Esophagus squamous epithelium (tissue), 5 donors: Measurements from ENCODE around the gene MTLN. TPM values are rescaled to one million over a fixed set of nuclear protein-coding genes. Genes with fewer than 3 reads are reported as not detected.

Experiments
- DNase-seq: peaks from one replicate; lab custom pipeline; 2025; lab: John Stamatoyannopoulos, UW
- H3K27ac ChIP-seq, 4 donors: fragments of 200-600 bp; sonication (generic); one replicate each; pipeline ENCODE4 v1.5.1; 2016 to 2019; ENCODE audit warnings: mild to moderate bottlenecking in 1 of 4
- H3K27me3 ChIP-seq, 4 donors: fragments of 200-600 bp; sonication (generic); 1 replicate in 3 of 4; 2 replicates in 1 of 4; pipeline versions ENCODE4 v1.5.1 to v1.6.0; 2017 to 2021; ENCODE audit warnings: antibody characterized with exemption in 1 of 4
- H3K36me3 ChIP-seq, 3 donors: fragments of 200-600 bp; sonication (generic); one replicate each; pipeline ENCODE4 v1.5.1; 2016 to 2019
- H3K4me1 ChIP-seq, 3 donors: fragments of 200-600 bp; sonication (generic); one replicate each; pipeline ENCODE4 v1.5.1; 2017 to 2019
- H3K4me3 ChIP-seq, 4 donors: fragments of 200-600 bp; sonication (generic); 1 replicate in 3 of 4; 2 replicates in 1 of 4; pipeline ENCODE4 v1.5.1; 2016 to 2019; ENCODE audit warnings: mild to moderate bottlenecking in 2 of 4, moderate library complexity in 1 of 4
- H3K9me3 ChIP-seq, 3 donors: fragments of 200-600 bp; sonication (generic); one replicate each; pipeline ENCODE4 v1.5.1; 2016 to 2019
- POLR2A ChIP-seq, 4 donors: fragments of 450-650 bp; IDR thresholded peaks; one replicate each; pipeline ENCODE4 v1.6.1; 2017; ENCODE audit warnings: antibody characterized with exemption in 4 of 4, mild to moderate bottlenecking in 4 of 4, moderate library complexity in 3 of 4
- WGBS, 2 donors: methylation state at CpG; one replicate each; pipeline ENCODE4 v1.1.5; 2018; 5-methylcytosine and 5-hydroxymethylcytosine counted together
- intact Hi-C: fragments of 100-400 bp; cut with DNase I; formaldehyde crosslinking; loops from one replicate; pipeline ENCODE4 v1.15.0; 2022
- total RNA-seq, 4 donors: library from RNA; depleted of rRNA; stranded (reverse); fragments of >200 nt; gene quantifications; one replicate each; pipeline ENCODE4 v1.1.0, GENCODE V29; 2016
- TF ChIP-seq, protein P1 (sequence below), 6 experiments: fragments of 450-650 bp in 4 of 6; fragments of 200-600 bp in 2 of 6; sonication (generic) in 2 of 6; IDR thresholded peaks; one replicate each; pipeline ENCODE4 v1.5.1; 2016 to 2019; ENCODE audit warnings: antibody characterized with exemption in 6 of 6, mild to moderate bottlenecking in 4 of 6, moderate library complexity in 4 of 6
- donor health status: DM: yes; HTN: yes; CAD: no.

The MTLN gene
- total RNA-seq, 4 donors from 2014 or later, result 59.3 to 117 (median 78.2) TPM

- Histone ChIP-seq H3K9me3 (no peaks in the 10 kb centered on the region), H3K4me1 (no peaks in the 10 kb centered on the region), H3K36me3 (no peaks in the 10 kb centered on the region), H3K27ac (no peak overlapping the region), H3K4me3 (no peak overlapping the region), H3K27me3 (no peaks in the 10 kb centered on the region)
- no peak for DNase-seq
- intact Hi-C loops, result no loop called here
- TF ChIP-seq, protein P1, sequence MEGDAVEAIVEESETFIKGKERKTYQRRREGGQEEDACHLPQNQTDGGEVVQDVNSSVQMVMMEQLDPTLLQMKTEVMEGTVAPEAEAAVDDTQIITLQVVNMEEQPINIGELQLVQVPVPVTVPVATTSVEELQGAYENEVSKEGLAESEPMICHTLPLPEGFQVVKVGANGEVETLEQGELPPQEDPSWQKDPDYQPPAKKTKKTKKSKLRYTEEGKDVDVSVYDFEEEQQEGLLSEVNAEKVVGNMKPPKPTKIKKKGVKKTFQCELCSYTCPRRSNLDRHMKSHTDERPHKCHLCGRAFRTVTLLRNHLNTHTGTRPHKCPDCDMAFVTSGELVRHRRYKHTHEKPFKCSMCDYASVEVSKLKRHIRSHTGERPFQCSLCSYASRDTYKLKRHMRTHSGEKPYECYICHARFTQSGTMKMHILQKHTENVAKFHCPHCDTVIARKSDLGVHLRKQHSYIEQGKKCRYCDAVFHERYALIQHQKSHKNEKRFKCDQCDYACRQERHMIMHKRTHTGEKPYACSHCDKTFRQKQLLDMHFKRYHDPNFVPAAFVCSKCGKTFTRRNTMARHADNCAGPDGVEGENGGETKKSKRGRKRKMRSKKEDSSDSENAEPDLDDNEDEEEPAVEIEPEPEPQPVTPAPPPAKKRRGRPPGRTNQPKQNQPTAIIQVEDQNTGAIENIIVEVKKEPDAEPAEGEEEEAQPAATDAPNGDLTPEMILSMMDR (IDR thresholded peaks at IDR 0.05), result no peak
- TF ChIP-seq POLR2A (IDR thresholded peaks at IDR 0.05), result no peak
- WGBS, 2 donors, result 81 to 87% methylated on average over 2 of the region's 2 CpGs
These were observed 46.1 kb downstream of the MTLN start for GRCh38 chr2:110166266-110166665.

Other genes starting within 250 kb of the MTLN start
- 100 to 1,000 TPM; 146 to 534 (median 225) TPM for gene MALL, start 96.7 kb downstream of the MTLN start, total RNA-seq
- 1 to 10 TPM in 3 of 4 donors, under 1 TPM in 1; 0.57 to 3.8 (median 1.5) TPM for gene NPHP1, start 7.5 kb downstream of the MTLN start, total RNA-seq